Glomerular endothelial cell (primary cell): ENCODE measurements around the gene DNAH1. TPM values are rescaled to one million over a fixed set of nuclear protein-coding genes. Genes with fewer than 3 reads are reported as not detected.

Experiments
- DNase-seq: peaks from one replicate; pipeline ENCODE4 v3.0.0-alpha.2; 2011; ENCODE audit warnings: low read depth, low spot score; ENCODE audit errors: extremely low read depth
- total RNA-seq: library from RNA; depleted of rRNA; stranded (reverse); fragments of >200 nt; gene quantifications from 2 replicates; pipeline ENCODE4 v1.2.3, GENCODE V29; 2015

DNAH1 gene
- total RNA-seq, 1 donor from 2014 or later, result 9.9 TPM

DNA sequence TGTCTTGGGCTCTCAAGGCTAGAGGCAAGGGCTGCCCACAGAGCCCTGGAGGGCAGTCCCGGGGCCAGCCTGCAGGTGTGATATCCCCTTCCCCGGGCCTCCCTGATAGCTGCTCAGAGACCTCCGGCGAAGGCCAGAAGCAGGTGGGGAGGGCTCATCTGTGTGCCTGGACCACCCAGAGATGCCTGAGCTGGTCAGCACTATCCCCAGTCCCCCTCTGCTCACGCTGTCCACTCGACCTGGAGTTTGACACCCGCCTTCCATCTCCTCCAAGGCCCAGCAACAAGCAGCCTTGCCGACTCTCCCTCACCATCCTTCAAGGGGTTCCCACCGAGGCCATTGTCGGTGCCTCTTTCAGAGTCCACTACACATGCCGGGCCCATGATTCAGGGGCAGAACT is 39.4 kb downstream of the DNAH1 start:
- no peak for DNase-seq

- DNase-seq, result no peak
These were observed 40.0 kb downstream of the DNAH1 start for GRCh38 chr3:52356126-52356525.

DNA sequence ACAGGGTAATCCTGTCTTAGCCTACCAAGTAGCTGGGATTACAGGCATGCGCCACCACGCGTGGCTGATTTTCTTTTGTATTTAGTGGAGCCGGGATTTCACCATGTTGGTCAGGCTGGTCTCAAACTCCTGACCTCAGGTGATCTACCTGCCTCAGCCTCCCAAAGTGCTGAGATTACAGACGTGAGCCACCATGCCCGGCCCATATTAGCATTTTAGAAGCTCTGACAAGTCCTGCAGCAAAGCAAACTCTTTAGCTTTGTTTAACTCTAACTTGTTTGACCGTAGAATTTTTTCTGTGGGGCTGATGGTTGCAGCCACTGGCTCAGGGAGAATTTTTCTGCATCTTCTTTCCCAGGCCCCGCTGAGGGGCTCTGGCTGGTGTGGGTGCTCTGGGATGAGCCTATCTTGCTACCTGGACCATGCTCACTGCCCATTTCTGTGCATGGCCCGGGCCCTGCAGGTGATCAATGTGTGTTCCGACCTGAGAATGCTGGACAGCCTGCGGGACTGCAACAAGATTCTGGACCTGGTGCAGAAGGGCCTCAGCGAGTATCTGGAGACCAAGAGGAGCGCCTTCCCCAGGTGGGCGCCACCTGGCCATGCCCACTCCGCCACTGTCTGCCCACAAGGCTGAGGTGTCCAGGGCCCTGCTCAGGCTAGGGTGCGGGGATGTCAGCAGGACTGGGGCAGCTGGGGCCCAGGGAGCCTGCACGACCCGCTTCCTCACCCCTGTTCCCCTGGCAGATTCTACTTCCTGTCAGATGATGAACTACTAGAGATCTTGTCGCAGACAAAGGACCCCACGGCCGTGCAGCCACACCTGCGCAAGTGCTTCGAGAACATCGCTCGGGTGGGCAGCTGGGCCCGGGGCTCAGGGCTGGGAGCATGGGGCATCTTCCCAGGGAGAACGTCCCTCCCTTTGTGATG is 41.3 kb downstream of the DNAH1 start:
- no peak for DNase-seq

- DNase-seq, result no peak
These were observed 42.3 kb downstream of the DNAH1 start for GRCh38 chr3:52358362-52358940.

GRCh38 chr3:52359116-52359855 is 43.2 kb downstream of the DNAH1 start:
- DNase-seq, result no peak

DNA sequence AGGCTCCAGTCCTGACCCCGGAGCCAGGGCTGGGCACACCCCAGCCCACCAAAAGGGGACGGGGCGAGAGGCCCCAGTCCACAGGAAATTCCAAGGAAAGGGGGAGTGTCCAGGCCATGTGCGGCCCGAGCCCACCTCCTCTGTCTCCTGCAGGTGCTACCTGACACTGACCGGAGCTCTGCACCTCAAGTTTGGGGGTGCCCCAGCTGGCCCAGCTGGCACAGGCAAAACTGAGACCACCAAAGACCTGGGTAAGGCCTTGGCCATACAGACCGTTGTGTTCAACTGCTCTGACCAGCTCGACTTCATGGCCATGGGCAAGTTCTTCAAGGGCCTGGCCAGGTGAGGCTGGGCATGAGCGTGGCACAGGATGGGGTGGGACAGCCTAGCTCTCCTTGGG is 44.9 kb downstream of the DNAH1 start:
- no peak for DNase-seq

DNA sequence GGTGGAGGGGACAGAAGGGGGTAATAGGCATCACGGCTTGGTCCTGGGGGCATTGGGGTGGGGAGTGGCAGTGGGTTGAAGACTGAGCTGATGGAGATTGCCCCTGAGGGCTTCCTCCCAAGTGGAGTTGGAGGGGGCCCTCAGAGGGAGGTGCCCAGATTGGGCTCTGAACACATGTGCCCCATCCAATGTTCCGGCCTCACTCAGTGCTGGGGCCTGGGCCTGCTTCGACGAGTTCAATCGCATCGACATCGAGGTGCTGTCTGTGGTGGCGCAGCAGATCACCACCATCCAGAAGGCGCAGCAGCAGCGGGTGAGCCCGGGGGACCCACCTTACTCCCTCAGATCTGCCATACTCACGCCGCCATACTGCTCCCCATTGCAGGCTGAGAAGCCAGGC is 45.3 kb downstream of the DNAH1 start:
- no peak for DNase-seq

DNA sequence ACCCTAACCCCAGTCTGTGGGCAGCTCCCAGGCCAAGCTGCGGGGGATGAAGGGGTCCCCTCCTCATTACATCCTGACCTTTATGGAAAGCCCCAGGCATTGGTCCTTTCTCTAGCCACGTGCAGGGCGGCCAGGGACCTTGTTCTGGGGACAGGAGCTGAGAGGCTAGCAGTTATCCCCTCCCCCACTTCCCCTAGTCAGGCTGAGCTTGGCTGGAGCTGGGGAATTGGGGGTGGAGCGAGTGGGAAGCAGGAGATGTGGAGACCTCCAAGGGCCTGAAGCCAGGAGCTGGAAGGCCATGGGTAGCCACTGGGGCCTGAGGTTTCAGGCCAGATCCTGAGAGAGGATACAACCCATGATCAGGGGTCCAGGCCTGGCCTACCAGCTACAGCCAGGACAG is 45.8 kb downstream of the DNAH1 start:
- no peak for DNase-seq

DNA sequence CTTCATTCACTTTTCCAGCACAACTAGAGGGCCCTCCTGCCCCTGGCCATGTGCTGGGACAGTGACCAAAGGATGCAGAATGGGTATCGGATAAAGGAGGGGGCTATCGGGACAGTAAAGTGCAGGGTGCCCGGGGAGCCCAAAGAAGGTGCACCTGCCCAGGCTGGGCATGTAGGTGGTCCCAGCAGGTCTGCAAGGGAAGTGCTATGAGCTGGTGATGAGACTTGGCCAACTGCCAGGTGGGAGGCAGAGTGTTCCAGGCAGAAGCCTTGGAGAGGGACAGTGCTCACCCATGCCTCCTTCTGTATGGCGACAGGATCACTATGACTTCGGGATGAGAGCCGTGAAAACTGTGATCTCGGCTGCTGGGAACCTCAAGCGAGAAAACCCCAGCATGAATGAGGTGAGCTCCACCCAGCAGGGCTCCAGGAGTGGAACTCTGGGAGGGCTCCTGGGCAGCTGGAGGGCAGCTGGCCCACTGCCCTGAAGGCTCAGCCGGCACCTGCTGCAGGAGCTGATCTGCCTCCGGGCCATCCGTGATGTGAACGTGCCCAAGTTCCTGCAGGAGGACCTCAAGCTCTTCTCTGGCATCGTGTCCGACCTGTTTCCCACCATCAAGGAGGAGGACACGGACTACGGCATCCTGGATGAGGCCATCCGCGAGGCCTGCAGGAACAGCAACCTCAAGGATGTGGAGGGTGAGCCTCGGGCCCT is 48.4 kb downstream of the DNAH1 start:
- no peak for DNase-seq

- DNase-seq, result no peak
These were observed 50.4 kb downstream of the DNAH1 start for GRCh38 chr3:52366527-52366926.

GRCh38 chr3:52367891-52368880 is 52.1 kb downstream of the DNAH1 start:
- DNase-seq, result no peak

DNA sequence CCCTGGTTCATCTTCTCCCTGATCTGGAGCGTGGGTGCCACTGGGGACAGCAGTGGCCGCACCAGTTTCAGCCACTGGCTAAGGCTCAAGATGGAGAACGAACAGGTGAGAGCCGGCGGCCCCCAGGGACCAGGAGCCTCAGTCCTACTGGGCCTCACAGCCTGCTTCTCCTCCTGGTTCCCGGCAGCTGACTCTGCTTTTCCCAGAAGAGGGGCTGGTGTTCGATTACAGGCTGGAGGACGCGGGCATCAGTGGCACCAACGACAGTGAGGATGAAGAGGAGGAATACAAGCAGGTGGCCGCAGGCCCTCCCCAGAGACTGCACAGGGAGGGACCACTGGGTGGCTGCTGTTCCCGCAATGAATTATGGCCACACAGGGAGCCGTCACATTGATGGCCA is 54.4 kb downstream of the DNAH1 start:
- no peak for DNase-seq

DNA sequence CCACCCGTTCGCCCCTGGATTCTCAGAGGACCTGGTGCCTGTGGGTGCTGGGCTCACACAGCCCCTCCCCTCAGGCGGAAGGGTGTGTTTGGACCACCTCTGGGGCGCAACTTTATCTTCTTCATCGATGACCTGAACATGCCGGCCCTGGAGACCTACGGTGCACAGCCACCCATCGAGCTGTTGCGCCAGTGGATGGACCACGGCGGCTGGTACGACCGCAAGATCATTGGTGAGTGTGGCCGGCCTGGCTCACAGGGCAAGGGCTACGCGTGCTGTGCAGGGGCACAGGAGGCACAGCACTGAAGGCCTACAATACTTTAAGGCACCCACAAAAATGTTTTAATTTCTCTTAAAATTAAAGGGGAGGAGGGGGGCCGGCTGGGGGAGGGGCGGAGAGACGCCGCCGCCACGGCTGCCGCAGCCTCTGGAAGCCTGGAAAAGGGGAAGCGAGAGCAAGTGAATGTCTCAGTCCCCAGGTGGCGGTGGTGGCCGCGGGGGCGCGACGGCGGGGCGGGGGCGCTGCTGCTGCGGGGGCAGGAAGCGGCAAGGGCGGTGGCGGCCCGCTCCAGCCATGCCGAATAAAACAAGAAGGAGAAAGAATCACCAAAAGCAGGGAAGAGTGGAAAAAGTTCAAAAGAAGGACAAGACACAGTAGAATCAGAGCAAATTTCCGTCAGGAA is 56.8 kb downstream of the DNAH1 start:
- DNase-seq, result no peak

DNA sequence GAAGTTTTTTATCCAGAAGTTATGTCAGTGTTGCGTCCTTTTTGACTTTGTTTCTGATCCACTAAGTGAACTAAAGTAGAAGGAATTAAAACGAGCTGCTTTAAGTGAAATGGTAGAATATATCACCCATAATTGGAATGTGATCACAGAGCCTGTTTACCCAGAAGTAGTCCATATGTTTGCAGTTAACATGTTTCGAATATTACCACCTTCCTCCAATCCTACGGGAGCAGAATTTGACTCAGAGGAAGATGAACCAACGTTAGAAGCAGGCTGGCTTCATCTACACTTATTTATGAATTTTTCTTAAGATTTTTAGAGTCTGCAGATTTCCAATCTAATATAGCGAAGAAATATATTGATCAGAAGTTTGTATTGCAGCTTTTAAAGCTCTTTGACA is 57.6 kb downstream of the DNAH1 start:
- DNase-seq, result no peak

DNA sequence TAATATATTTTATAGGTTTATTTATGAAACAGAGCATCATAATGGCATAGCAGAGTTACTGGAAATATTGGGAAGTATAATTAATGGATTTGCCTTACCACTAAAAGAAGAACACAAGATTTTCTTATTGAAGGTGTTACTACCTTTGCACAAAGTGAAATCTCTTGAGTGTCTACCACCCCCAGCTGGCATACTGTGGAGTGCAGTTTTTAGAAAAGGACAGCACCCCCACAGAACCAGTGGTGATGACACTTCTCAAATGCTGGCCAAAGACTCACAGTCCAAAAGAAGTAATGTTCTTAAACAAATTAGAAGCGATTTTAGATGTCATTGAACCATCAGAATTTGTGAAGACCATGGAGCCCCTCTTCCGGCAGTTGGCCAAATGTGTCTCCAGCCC is 58.1 kb downstream of the DNAH1 start:
- DNase-seq, result no peak

DNA sequence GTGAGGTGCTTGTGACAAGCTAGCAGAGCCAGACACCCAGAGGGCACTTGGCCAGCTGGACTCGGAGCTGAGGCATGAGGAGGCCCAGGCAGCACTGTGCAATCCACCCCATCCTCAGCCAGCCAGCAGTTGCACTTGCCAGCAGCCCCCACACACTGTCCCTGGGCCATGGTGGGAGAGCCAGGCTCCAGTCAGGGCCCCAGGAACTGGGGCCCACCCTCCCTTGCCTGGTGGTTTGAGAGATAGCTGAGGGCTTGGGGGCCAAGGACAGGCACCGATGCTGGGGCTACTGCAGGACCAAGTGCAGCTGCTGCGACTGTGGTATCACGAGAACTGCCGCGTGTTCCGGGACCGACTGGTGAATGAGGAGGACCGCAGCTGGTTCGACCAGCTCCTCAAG is 63.5 kb downstream of the DNAH1 start:
- DNase-seq, result no peak

- DNase-seq, result no peak
These were observed 63.9 kb downstream of the DNAH1 start for GRCh38 chr3:52380023-52380422.

DNA sequence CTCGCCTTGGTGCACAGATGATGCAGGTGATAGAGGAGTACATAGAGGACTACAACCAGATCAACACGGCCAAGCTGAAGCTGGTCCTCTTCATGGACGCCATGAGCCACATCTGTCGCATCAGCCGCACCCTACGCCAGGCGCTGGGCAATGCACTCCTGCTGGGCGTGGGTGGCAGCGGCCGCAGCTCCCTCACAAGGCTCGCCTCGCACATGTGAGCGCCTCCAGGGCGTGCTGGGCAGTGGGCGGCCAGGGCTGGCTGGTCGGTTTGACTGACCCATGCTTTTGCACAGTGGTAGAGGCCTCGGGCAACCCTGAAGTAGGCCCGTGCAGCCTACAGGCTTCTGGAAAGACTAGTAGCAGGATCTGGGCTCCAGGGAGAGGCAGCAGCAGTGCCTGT is 65.5 kb downstream of the DNAH1 start:
- no peak for DNase-seq

DNA sequence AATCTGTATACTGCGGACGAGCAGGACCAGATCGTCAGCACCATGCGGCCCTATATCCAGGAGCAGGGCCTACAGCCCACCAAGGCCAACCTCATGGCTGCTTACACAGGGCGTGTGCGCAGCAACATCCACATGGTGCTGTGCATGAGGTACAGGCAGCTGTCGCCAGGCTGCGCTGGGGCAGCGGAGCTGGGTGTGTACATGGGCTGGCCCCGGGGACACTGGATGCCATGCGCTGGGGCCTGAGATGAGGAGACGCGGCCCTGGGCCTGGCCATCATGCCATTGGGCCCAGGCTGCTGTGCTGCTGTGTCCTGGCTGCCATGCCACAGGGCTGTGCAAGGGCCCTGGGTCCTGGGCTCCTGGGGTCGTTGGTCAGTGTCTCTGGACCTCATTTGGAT is 67.3 kb downstream of the DNAH1 start:
- DNase-seq, result no peak
